IMR-90 (cell line): Measurements from ENCODE around the gene DSN1.

ENCODE experiments used
- CHD1 ChIP-seq: IDR thresholded peaks from 2 replicates; pipeline ENCODE4 v1.6.1; 2012; ENCODE audit warnings: low read depth, low read length, improper control_type of control experiment
- CTCF ChIP-seq: conservative IDR thresholded peaks from 2 replicates; pipeline ENCODE4 v1.5.1; 2012; ENCODE audit warnings: mild to moderate bottlenecking, low read depth, low read length, improper control_type of control experiment
- FOS ChIP-seq: fragments of 150-350 bp; IDR thresholded peaks from 2 replicates; pipeline ENCODE4 v1.6.1; 2016; ENCODE audit warnings: low read depth, low read length
- POLR2A ChIP-seq: IDR thresholded peaks from 2 replicates; pipeline ENCODE4 v1.6.1; 2012; ENCODE audit warnings: mild to moderate bottlenecking, low read depth, low read length
- RAD21 ChIP-seq: IDR thresholded peaks from 2 replicates; pipeline ENCODE4 v1.6.1; 2012; ENCODE audit warnings: low read length, improper control_type of control experiment
- USF2 ChIP-seq: fragments of 150-350 bp; IDR thresholded peaks from 2 replicates; pipeline ENCODE4 v1.6.1; 2017; ENCODE audit warnings: mild to moderate bottlenecking, antibody characterized with exemption, low read length, low read depth

- no peak for TF ChIP-seq CTCF
- TF ChIP-seq CHD1: no peak
- TF ChIP-seq USF2: no peak
- no peak for TF ChIP-seq RAD21
- TF ChIP-seq POLR2A: no peak
- TF ChIP-seq FOS: no peak
Observed at GRCh38 chr20:36806049-36806448, 32.5 kb upstream of the DSN1 start.
